Endothelial cell (in vitro differentiated cells): Measurements from ENCODE around the gene ALX3. TPM values are rescaled to one million over a fixed set of nuclear protein-coding genes. Genes with fewer than 3 reads are reported as not detected.

Experiments used
- DNase-seq: peaks from one replicate; pipeline ENCODE4 v3.0.0; 2021; ENCODE audit warnings: low spot score
- H3K27ac Mint-ChIP-seq: one replicate; pipeline ENCODE4 v1.8.0; 2021; ENCODE audit warnings: mixed read lengths, inconsistent platforms; ENCODE audit not compliant: unreplicated experiment
- H3K27me3 Mint-ChIP-seq: one replicate; pipeline ENCODE4 v1.8.0; 2021; ENCODE audit warnings: mild to moderate bottlenecking, moderate library complexity, mixed read lengths, inconsistent platforms; ENCODE audit not compliant: unreplicated experiment
- H3K36me3 Mint-ChIP-seq: one replicate; pipeline ENCODE4 v1.8.0; 2021; ENCODE audit warnings: mild to moderate bottlenecking, low read depth, mixed read lengths, inconsistent platforms; ENCODE audit not compliant: unreplicated experiment
- H3K4me1 Mint-ChIP-seq: one replicate; pipeline ENCODE4 v1.8.0; 2021; ENCODE audit warnings: mild to moderate bottlenecking, mixed read lengths, inconsistent platforms; ENCODE audit not compliant: unreplicated experiment
- H3K4me3 Mint-ChIP-seq: one replicate; pipeline ENCODE4 v1.8.0; 2021; ENCODE audit warnings: mild to moderate bottlenecking, mixed read lengths, inconsistent platforms; ENCODE audit not compliant: unreplicated experiment
- H3K9me3 Mint-ChIP-seq: one replicate; pipeline ENCODE4 v1.8.0; 2021; ENCODE audit warnings: mixed read lengths, inconsistent platforms; ENCODE audit not compliant: unreplicated experiment
- CTCF ChIP-seq: fragments of 200-600 bp; sonication (generic); IDR thresholded peaks from one replicate; pipeline ENCODE4 v1.5.0; 2021; ENCODE audit warnings: antibody characterized with exemption; ENCODE audit not compliant: unreplicated experiment
- total RNA-seq: library from RNA; stranded (reverse); fragmentation: NEBNext Ultra II Directional; extraction: Animal tissue kit (Norgen Biotek cat#: 25700); gene quantifications from one replicate; pipeline ENCODE4 v1.2.1, GENCODE V29; 2021; ENCODE audit not compliant: unreplicated experiment

The ALX3 gene
- total RNA-seq, 1 donor from 2014 or later = not detected

GRCh38 chr1:110024613-110025012 is 45.9 kb downstream of the ALX3 start:
- Mint-ChIP-seq H3K36me3 (peaks cover 19% of the 10 kb centered on the region), H3K27ac (no peak overlapping the region), H3K27me3 (peaks cover 4% of the 10 kb centered on the region), H3K4me3 (no peak overlapping the region), H3K4me1 (no peaks in the 10 kb centered on the region), H3K9me3 (no peaks in the 10 kb centered on the region)
- DNase-seq = no peak
- no peak for TF ChIP-seq CTCF

GRCh38 chr1:110021285-110021684 is 49.2 kb downstream of the ALX3 start:
- peaks cover 47% of the 10 kb centered on the region for H3K36me3 Mint-ChIP-seq
- no peak for TF ChIP-seq CTCF
- no peaks in the 10 kb centered on the region for H3K4me1 Mint-ChIP-seq
- no peak overlapping the region for H3K4me3 Mint-ChIP-seq
- H3K27ac Mint-ChIP-seq = no peak overlapping the region
- peaks cover 4% of the 10 kb centered on the region for H3K27me3 Mint-ChIP-seq
- DNase-seq = no peak
- H3K9me3 Mint-ChIP-seq = no peaks in the 10 kb centered on the region

GRCh38 chr1:110019770-110020169 is 50.7 kb downstream of the ALX3 start:
- Mint-ChIP-seq H3K4me3 (no peak overlapping the region), H3K36me3 (peaks cover 51% of the 10 kb centered on the region), H3K27ac (no peak overlapping the region), H3K4me1 (no peaks in the 10 kb centered on the region), H3K27me3 (peaks cover 4% of the 10 kb centered on the region), H3K9me3 (no peaks in the 10 kb centered on the region)
- no peak for DNase-seq
- TF ChIP-seq CTCF = no peak

GRCh38 chr1:110018396-110018795 is 52.1 kb downstream of the ALX3 start:
- no peaks in the 10 kb centered on the region for H3K27me3 Mint-ChIP-seq
- TF ChIP-seq CTCF = no peak

GRCh38 chr1:110017792-110018191 is 52.7 kb downstream of the ALX3 start:
- no peak for TF ChIP-seq CTCF
- H3K27ac Mint-ChIP-seq = no peak overlapping the region
- peaks cover 41% of the 10 kb centered on the region for H3K36me3 Mint-ChIP-seq
- no peak overlapping the region for H3K4me3 Mint-ChIP-seq
- no peaks in the 10 kb centered on the region for H3K9me3 Mint-ChIP-seq
- H3K27me3 Mint-ChIP-seq = peaks cover 1% of the 10 kb centered on the region
- H3K4me1 Mint-ChIP-seq = no peaks in the 10 kb centered on the region
- no peak for DNase-seq

More at GRCh38 chr1:110018396-110018795, 52.1 kb downstream of the ALX3 start:
- Mint-ChIP-seq H3K9me3 (no peaks in the 10 kb centered on the region), H3K4me1 (no peaks in the 10 kb centered on the region), H3K27ac (no peak overlapping the region), H3K36me3 (peaks cover 44% of the 10 kb centered on the region), H3K4me3 (no peak overlapping the region)
- DNase-seq = no peak
